Activated T-helper 1 cell treated with anti-CD3 and anti-CD28 coated beads, Interleukin-2, amount 50 U/mL, for 16 hours (primary cell): ENCODE results near the gene EDC3.
"Not testable (repeated sequence)": the region's sequence is repeated elsewhere in the genome, so short reads cannot be mapped to it uniquely, and the experiment has no call there.

Source experiments
- DNase-seq, 2 donors: peaks; one replicate each; pipeline ENCODE4 v3.0.0-alpha.2; 2020; ENCODE audit warnings: low read depth in 1 of 2, low spot score in 1 of 2

Gene EDC3

GRCh38 chr15:74695597-74696397 is at the start of gene EDC3:
Gene EDC3 (minus strand): TSS chr15:74696024. CDS start chr15:74675124, 20,900 bp downstream.
- peak; percentile 70 to 78 for DNase-seq

GRCh38 chr15:74742422-74742821 is 46.6 kb upstream of the EDC3 start:
- no peak for DNase-seq

- DNase-seq, result not testable (repeated sequence)
Observed at GRCh38 chr15:74738239-74738638, 42.4 kb upstream of the EDC3 start.

- no peak for DNase-seq
Observed at GRCh38 chr15:74735305-74735704, 39.5 kb upstream of the EDC3 start.

- DNase-seq, result no peak
Observed at GRCh38 chr15:74733269-74733668, 37.4 kb upstream of the EDC3 start.

GRCh38 chr15:74732846-74733245 is 37.0 kb upstream of the EDC3 start:
- DNase-seq, result no peak

GRCh38 chr15:74730619-74731316 is 34.9 kb upstream of the EDC3 start:
- DNase-seq, result no peak

GRCh38 chr15:74729372-74729771 is 33.5 kb upstream of the EDC3 start:
- DNase-seq, result not testable (repeated sequence)

GRCh38 chr15:74728699-74729098 is 32.9 kb upstream of the EDC3 start:
- not testable (repeated sequence) for DNase-seq

GRCh38 chr15:74727727-74728126 is 31.9 kb upstream of the EDC3 start:
- no peak for DNase-seq

GRCh38 chr15:74726774-74727164 is 30.9 kb upstream of the EDC3 start:
- DNase-seq, result no peak

GRCh38 chr15:74725845-74726773 is 30.3 kb upstream of the EDC3 start:
- DNase-seq, result peak; percentile 25 to 54

GRCh38 chr15:74725225-74725774 is 29.5 kb upstream of the EDC3 start, which contains the start of gene CYP1A1:
Gene CYP1A1 (minus strand): TSS chr15:74725528. CDS start chr15:74723097, 2,431 bp downstream.
- DNase-seq, result no peak

GRCh38 chr15:74724570-74725224 is 28.9 kb upstream of the EDC3 start:
- DNase-seq, result no peak

GRCh38 chr15:74723754-74724334 is 28.0 kb upstream of the EDC3 start:
- DNase-seq, result no peak

GRCh38 chr15:74723187-74723586 is 27.4 kb upstream of the EDC3 start:
- no peak for DNase-seq

- DNase-seq, result no peak
Observed at GRCh38 chr15:74722591-74722990, 26.8 kb upstream of the EDC3 start.

- no peak for DNase-seq
Observed at GRCh38 chr15:74716651-74717050, 20.8 kb upstream of the EDC3 start.

GRCh38 chr15:74712311-74712710 is 16.5 kb upstream of the EDC3 start:
- no peak for DNase-seq
